T-helper 1 cell treated with Interleukin-12 subunit alpha and Interleukin-12 subunit beta and Interleukin-4 antibody, amounts not matched to agents 30 ng/mL and 1 ng/mL, for 36 hours (primary cell): Measurements from ENCODE around the gene CHCHD6. TPM values are rescaled to one million over a fixed set of nuclear protein-coding genes. Genes with fewer than 3 reads are reported as not detected.

Experiments
- intact Hi-C: fragments of 100-400 bp; cut with micrococcal nuclease; formaldehyde crosslinking; loops from one replicate; pipeline ENCODE4 v1.15.1; 2024
- total RNA-seq: library from RNA; stranded (reverse); gene quantifications from 2 replicates; pipeline ENCODE4 v1.2.3, GENCODE V29; 2022

CHCHD6 gene
- total RNA-seq, 1 donor from 2014 or later: 5.2 TPM

DNA sequence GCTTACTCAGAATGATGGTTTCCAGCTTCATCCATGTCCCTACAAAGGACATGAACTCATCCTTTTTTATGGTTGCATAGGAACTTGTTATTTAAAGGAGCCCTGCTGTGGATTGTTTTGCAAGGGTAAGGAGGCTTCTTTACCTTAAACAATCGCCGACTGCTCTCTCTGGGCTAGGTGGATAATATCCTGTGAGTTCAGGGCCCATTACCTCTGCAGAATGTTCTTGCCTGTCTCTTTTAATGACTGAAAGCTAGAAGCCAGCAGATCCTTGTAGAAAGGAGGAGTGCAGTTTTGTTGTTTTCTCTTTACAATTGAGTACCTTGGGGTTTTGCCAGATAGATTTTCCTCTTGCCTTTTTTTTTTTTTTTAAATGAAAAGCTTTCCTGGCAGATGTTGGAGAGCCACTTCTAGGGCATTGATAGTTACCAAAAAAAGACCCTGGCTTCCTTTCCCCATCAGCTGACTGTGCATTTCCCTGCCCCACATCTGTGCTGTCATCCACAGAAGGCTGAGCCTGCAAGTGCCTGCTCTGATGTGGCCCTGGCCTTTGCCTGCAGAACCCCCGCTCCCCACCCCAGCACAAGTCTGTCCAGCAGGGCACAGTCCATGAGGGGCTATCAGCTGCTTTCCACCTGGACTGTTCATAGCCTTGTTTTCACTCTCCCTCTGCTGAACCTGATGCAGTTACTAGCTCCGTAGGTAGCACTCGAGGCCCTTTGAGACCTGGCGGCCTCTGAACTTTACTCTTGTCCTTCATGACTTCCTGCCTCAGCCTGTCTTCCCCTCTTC is 113.1 kb downstream of the CHCHD6 start:
- intact Hi-C loops: no loop called here

DNA sequence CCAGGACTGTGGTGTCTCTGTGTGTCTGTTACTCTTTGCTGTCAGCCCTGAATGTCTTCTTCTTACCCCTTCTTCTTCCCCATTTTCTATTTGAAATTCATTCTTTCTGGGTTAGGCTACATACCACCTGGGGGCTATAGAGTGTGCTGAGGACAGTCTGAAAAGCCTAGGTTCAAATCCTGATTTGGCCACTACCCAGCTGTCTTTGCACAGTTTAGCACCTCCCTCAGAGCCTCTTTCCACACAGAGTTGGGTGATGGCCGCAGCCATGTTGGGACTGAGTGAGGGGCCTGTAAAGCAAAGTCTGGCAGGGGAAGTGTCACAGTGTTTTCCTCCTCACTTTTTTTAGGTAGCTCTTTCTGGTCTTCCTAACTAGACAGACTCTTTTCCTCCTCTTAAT is 113.7 kb downstream of the CHCHD6 start:
- intact Hi-C loops: no loop called here

DNA sequence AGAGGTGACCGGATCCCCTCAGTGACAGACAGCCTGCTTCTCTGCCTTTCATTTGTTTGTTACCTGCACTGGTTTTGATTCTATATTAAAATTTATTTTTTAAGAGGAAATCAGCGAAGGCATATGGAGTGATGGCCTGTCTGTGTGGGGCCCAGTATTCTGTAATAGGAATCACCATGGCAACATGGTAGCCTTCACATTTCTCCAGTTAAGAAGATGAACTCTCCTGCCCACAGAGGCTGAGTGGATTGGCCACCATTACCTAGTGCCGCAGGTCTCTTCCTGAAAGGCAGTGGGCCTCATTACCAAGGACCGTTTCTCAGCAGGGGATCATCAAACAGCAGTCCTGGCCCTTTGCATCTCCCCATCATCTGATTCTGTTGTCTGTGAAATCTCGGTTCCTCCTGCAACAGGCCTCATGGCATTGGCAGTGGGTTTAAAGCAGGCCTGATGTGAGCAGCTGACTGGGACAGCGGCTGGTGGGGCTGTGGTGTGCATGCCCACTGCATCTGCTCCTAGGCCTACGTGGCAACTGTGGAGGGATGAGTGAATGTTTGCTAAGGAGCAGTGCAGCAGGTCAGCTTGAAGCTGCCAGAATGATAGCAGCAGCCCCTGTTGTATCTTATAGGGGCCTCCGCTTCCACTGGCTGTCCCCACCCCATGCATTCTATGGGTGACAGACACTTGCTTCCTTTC is 114.5 kb downstream of the CHCHD6 start:
- intact Hi-C loops: no loop called here

DNA sequence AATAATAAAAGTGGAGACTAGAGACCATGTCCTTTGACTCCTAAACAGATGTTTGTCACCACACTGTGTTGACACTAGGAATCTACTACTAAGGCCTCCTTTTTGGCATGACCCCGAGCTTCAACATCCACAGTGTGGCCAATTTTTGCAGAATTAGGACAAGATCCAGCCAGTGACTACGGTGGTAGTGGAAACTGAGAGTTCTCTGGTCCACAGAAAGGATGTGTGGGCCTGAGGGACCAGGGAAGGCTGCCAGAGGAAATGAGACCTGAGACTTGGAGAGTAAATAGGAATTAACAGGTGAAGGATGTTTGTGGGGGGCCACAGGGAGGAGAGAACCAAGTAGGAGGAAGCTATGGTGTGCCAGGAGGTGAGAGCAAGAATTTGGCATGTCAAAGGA is 122.7 kb downstream of the CHCHD6 start:
- intact Hi-C loops: no loop called here

DNA sequence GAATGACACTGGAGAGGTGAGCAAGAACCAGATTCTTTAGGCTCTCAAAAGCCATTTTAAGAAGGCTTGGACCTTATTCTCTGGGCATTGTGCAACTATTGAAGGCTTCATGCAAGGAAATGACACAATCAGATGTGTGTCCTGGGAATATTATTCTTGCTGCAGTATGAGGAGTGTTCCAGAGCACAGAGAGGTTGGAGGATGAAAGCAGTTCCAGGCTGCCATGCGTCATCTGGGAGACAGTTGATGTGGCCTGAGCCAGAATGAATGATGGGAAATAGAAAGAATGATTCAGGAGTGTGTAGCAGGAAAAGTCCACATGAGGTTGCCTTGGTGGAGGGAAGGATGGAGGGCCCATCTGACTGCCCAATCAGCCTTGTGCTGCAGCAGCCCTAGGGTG is 123.1 kb downstream of the CHCHD6 start:
- intact Hi-C loops: no loop called here

DNA sequence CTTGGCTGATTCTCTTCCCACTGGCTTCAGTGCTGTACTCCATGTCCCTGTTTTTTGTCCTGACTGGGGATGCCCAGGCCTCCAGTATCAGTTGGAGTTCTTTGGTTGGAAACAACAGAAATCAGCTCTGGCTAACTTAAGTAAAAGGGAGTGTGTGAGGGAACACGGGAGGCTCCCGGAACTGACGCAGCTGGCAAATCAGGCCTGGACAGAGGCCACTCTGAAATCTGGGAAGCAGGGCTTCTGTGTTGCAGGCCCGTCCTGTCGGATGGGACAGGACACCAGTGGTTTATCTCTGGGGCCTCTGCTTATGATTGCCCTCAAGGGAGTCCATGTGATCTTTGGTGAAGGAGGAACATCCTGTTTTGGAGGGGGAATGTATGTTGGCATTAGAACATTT is 124.3 kb downstream of the CHCHD6 start:
- intact Hi-C loops: no loop called here

DNA sequence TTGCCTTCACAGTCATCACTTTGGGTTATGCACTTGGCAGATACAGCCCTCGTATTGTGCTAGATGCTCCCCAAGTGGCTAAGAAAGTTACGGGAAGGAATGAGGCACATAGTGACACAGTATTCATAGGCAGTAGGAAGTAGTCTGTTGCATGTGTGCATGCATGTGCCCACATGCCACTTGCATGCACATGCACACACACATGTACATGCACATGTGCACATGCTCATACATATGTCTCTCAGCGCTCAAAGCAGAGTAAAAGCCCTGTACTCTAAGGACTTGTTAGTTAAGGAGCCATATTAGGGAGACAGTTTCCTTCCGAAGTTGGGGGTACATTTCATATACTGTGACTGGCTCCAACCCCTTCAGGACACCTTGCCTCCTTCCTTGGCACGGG is 128.9 kb downstream of the CHCHD6 start:
- intact Hi-C loops: no loop called here

DNA sequence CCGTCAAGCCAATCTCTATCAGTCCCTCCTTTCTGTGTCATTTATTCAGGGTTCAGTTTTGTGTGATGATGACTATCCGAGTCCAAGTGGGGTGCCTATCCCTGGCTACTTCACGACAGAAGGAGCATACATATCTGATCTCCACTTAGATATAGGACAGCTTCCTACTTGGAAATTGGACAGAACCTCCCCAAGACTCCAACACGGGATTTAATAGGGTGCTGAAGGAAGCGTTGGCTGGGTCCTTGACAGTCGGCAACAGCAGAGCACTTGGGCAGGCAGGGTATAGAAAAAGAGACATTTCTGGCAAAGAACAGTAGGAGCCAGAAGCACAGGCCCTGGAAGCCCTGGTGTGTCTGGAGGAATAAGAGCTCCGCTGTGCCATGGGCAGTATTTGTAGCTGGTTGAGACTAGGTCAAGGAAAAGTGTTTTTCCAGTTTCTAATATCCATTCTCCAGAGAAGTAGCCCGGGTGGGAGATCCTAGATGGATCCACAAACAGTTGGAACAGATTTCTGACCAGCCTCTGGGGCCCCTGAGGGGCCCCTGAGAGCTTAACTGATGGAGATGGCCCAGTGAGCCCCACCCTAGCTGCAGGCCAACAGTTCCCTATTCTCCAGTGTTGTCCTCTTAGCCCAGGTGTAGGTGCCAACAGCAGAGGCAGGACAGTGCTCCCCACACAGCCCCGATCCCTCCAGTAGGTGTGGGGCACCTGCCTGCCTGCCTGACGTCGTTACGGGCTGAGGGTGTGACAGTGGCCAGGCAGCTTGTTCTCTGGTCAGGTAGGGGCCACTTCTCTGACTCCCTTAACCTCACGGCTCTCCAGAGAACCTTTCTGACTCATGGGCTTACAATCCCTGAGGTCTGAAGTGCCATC is 130.8 kb downstream of the CHCHD6 start:
- intact Hi-C loops: no loop called here

DNA sequence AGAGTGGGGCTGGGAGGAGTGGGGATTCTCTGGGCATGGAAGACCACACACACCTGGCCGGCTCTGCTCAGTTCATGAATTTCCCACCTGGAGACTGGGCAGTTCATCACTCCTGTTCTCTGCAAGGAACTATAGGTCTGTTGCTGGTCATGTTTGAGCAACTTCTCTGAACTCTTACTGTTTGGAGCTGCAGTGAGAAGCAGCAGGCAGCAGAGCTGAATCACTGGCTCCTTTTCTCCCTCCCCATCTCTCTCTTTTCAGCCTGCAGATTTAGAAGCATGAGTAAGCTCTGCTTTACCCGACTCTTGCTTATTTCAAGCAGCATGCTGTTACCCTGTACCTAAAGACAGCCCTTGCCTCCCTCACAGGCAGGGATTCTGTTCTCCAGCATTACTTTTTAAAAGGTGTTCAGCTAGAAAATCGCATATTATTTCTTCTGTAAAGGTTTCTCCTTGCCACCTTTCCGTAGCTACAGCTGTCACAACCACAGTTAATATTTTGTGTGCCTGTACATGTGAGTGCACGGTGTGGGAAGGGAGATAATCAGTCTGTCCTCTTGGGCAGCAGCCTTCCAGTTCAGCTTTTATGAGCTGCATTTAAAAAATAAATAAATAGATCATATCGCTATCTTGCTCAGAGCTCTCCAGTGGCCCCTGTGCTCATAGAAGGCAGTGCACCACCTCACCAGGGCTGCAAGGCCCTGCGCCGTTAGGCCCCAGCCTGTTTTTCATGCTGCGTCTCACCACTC is 131.6 kb downstream of the CHCHD6 start:
- intact Hi-C loops: no loop called here

DNA sequence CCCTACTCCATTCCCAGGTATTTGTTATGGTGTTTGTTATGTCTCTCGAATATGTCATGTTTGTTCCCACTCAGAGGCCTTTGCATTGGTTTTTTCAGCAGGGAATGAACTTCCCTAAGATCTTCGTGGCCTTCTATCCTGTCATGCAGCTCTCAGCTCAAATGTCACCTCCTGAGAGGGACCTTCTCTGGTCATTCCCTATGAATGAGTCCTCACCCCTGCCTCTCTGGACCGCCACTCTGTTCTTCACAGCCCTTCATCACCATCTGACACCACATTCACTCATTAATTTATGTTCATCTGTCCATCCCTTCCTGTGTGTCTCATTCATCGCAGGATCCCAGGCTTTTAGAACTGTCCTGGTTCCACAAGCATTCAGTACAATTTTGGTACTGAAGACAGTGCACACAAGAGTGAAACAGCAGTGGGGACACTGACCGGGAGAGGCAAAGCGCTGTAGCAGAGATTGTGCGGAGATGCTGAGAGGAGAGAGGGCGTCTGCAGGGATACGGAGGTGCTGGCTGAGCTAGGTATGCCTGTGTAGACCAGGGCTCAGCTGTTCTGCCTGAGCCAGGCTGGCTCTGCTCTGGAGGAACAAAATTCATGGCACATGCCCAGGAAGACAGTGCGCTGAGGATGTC is 132.3 kb downstream of the CHCHD6 start:
- intact Hi-C loops: no loop called here

DNA sequence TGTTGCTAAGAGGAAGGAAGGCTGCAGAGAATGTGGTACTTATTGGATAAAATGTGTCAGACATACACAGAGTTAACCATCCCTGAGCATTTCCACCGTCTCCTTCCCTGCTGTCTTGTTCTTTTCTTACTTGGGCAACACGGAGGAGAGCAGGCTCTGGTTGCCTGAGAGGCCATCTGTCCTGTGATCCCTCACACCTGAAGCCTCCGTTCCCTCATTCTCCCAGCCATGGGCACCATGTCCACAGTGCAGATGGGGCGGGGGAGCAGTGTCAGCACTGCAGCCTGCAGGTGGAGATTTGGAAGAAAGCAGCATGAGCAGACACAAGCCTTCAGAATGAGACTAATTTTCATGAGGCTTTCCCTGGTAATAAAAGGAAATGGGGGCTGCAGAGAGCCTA is 133.7 kb downstream of the CHCHD6 start:
- intact Hi-C loops: no loop called here

DNA sequence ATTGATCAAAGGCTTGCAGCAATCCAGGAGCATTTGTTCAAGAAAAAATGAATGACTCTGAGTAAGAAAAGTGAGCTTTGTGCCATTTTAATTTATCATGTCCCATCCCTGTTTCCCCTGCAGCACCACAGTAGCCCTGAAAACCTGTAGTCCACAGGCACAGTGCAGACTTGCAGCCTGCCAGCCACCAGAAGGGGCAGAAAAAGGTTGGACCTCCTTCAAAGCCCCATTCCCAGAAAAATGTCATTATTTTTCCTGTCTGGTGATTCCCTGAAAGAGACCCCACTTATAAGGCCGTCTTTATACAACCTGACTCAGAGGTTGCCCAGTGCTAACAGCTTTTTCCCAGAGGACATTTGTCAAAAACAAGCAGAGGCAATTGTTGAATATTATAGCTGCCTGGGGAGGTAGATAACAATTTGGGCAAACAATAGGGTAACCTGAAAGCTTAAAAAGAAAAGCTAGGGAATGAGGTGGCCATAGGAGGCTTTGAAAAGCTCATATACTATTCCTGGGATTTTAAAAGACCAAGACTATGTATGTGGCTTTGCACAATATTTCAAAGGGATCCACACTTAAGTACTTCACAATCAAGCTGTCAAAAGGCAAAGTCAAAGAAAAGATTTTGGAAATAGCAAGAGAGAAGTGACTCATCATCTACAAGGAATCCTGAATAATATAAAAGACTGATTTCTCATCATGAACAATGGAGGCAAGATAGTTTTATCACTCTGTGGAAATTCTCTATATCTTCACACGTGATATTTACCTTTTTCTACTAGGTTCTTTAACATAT is 142.1 kb downstream of the CHCHD6 start:
- intact Hi-C loops: no loop called here

DNA sequence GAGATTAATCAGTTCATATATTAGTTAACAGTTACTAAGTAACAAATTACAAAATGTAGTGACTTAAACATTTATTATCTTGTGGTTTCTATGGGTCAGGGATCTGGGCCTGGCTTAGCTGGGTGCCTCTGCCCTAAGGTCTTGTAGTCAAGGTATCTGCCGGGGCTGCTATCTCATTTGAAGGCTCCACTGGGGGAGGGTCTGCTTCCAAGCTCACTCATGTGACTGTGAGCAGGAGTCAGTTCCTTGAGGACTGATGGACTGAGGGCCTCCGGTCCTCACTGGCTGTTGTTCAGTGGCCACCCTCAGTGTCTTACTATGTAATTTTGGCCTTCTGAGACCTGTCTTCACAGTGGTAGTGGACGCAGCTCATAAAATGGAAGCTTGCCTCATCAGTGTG is 143.0 kb downstream of the CHCHD6 start:
- intact Hi-C loops: no loop called here

DNA sequence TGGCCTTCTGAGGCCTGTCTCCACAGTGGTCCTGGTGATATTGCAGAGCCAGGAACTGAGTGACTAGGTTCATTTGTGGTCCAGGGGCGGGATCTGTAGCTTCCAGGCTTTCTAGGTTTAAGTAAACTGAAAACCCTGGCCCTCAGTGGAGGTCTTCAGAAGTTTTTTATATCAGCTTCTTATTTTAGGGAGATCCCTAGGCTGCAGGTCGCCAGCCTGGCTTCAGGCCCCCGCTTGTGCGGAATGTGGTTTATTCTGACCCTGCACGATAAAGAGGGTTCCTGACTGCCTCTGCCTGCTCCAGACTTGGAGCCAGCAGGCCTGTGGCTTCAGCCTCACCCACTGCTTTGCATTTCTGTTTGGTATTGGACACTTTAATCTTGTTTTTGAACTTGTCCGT is 145.0 kb downstream of the CHCHD6 start:
- intact Hi-C loops: no loop called here

DNA sequence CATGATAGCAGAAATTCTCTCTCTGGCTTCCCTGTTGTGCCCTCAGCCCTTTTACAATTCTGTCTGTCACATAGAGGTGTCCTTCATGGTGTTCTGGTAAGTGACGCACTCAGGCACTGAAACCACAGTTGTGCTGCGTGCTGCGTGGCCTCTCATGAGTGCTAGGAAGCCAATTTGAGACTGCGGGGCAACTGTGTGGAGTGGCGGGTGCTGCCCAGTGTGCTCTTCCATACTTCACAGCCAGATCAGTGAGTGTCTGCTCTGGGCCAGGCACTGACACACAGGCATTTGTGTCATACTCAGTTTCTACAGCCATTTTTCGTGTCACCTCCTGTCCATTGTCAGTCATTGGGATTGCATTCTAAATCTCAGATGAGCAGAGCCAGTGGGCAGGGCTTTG is 145.7 kb downstream of the CHCHD6 start:
- intact Hi-C loops: no loop called here

DNA sequence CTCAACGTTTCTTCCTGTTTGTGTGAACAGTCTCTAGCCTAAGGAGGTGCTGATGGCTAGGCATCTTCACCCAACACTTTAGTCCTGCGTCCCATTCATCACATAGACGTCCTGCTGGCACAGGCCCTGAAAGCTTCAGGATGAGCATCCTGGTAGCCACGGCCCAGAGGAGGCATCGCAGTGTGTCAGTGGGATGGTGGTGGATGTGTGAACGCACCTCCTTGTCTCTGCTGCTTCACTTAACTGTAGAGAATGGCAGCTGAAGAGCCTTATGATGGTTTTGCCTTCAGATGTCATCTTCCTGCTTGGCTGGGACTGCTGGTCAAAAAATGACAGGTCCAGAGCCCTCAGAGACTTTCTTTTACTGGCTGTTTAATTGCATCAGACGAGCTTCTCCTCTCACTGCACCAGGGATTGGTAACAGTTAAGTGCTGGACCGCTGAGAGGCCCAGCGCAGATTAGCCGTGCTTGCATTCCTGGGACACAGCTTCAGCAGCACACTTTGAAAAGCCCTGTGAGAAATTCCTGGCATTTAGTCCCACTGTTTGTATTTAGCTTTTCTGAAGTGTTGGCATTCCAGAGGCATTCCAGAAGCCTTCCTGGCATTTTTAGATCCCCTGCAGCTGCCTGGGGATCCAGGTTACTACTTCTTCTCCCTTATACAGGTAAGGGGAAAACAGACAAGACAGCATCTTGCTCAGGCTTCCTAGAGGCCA is 146.5 kb downstream of the CHCHD6 start:
- intact Hi-C loops: no loop called here

DNA sequence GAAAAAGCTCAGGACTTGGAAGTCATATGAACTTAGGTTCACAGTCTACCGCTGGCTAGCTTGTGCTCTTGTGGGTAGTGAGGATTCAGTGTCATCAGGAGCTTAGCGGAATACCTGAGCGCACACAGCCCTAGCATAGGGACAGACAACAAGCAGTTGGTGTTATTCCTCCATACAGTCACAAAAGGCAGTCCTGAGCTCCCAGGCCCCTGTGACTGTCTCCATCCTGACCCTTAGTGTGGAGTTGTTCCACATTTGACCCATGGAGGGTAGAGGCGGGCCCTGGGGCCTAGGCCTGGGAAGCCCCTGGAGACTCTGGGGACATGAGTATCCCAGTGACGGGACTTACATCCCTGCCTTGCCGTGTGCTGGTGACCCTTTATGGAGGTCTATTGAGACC is 147.3 kb downstream of the CHCHD6 start:
- intact Hi-C loops: no loop called here

DNA sequence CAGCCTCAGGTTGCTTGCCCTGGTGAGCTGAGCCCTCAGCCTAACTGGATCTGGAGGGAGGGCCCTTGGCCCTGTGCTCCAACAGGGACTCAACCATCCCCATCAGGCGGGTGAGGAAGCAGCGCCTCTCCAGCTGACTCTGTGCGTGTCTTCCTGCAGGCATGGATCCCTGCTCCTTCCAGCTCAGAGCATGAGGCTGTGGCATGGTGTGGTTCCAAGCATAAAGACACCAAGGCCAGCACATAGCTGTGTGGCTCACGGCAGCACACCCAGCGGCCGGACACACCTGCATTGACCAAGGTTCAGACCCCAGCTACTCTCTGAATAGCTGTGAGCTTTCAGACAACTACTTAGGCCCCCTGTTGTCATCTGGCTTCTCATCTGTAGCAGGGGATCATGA is 147.9 kb downstream of the CHCHD6 start:
- intact Hi-C loops: no loop called here

DNA sequence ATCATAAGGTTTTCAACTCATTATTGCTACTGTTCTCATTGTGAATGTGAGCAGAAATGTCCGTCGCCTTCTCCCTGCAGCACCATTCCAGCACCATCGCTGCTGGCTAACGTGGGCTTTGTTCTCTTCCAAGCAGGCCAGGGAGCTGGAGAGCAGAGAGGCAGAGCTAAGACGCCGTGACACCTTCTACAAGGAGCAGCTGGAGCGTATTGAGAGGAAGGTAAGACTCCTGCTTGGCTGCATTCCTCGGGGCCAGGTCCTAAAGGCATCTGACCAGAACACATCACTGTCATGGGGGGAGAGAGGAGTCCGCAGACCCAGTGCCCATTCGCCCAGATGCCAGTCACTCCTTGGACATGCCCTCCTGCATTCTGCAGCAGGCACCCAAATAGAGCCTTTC is 148.5 kb downstream of the CHCHD6 start:
- intact Hi-C loops: no loop called here
